Parathyroid adenoma (tissue), 2 donors: ENCODE data around the gene MAP1LC3A.

Experiments
- H2AFZ ChIP-seq: fragments of 300-600 bp; sonication (generic); one replicate; pipeline ENCODE4 v1.7.0; 2017; ENCODE audit warnings: antibody characterized with exemption, mild to moderate bottlenecking
- H3K27ac ChIP-seq: fragments of 300-600 bp; sonication (generic); one replicate; pipeline ENCODE4 v1.7.0; 2017
- H3K27me3 ChIP-seq: fragments of 300-600 bp; sonication (generic); one replicate; pipeline ENCODE4 v1.7.0; 2017; ENCODE audit warnings: low read length; ENCODE audit not compliant: control insufficient read depth, insufficient read depth
- H3K36me3 ChIP-seq: fragments of 300-600 bp; sonication (generic); one replicate; pipeline ENCODE4 v1.7.0; 2017; ENCODE audit warnings: low read length; ENCODE audit not compliant: control insufficient read depth, insufficient read depth
- H3K4me1 ChIP-seq: fragments of 300-600 bp; sonication (generic); one replicate; pipeline ENCODE4 v1.7.0; 2017; ENCODE audit warnings: control low read depth
- H3K4me2 ChIP-seq: fragments of 300-600 bp; sonication (generic); one replicate; pipeline ENCODE4 v1.7.0; 2017; ENCODE audit warnings: low read length
- H3K4me3 ChIP-seq: fragments of 300-600 bp; sonication (generic); one replicate; pipeline ENCODE4 v1.7.0; 2017; ENCODE audit warnings: low read depth, low read length
- H3K79me2 ChIP-seq: fragments of 300-600 bp; sonication (generic); one replicate; pipeline ENCODE4 v1.7.0; 2017; ENCODE audit warnings: control low read depth
- H3K9ac ChIP-seq: fragments of 300-600 bp; sonication (generic); one replicate; pipeline ENCODE4 v1.7.0; 2017; ENCODE audit warnings: mild to moderate bottlenecking
- H3K9me3 ChIP-seq: fragments of 300-600 bp; sonication (generic); one replicate; pipeline ENCODE4 v1.7.0; 2017; ENCODE audit warnings: low read length; ENCODE audit not compliant: control insufficient read depth
- TF ChIP-seq, protein P1 (sequence below): fragments of 300-600 bp; sonication (generic); IDR thresholded peaks from one replicate; pipeline ENCODE4 v1.7.0; 2017; ENCODE audit warnings: antibody characterized with exemption, mild to moderate bottlenecking
- donor health status: primary hyperparathyroidism.

MAP1LC3A gene

DNA sequence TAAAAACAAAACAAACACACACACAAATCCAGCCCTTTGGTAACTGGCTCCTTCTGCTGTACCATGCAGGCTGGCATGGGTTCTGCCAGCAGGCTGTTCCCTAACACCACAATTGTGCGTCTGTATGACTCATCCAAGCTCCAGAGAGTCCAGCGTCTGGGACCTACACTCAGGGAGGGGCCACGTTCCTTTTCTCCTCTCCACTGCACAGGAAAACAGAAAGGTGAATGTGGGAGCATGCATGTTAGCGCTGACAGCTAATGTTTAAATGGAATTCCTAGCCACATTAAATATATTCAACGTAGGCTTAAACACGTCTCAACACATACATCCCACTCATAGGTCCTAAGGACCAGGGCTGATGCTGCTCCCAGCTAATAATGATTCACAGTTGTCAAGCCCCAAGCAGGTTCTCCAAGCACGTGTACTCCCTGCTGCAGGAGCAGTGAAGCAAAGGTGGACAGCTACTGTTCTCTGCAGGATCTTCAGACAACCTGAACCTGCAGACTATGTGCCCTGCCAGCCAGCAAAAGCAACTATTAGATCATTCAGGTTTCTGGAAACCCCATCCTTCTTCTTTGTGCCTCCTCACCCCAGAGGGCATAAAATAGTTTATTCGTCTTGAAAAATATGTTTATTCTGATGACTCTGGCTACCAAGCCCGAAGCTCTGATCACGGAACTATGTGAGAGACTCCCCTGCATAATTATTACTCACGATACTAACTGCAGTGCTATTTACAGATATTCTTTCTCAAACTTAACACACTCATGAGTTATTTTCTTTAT is 20.9 kb downstream of the MAP1LC3A start:
- no peaks in the 10 kb centered on the region for H3K27me3 ChIP-seq
- H3K4me1 ChIP-seq: no peaks in the 10 kb centered on the region
- no peak overlapping the region for H3K4me3 ChIP-seq
- H3K9me3 ChIP-seq: no peaks in the 10 kb centered on the region
- no peaks in the 10 kb centered on the region for H3K79me2 ChIP-seq
- H3K27ac ChIP-seq: no peak overlapping the region
- no peaks in the 10 kb centered on the region for H3K36me3 ChIP-seq
- TF ChIP-seq, protein P1, sequence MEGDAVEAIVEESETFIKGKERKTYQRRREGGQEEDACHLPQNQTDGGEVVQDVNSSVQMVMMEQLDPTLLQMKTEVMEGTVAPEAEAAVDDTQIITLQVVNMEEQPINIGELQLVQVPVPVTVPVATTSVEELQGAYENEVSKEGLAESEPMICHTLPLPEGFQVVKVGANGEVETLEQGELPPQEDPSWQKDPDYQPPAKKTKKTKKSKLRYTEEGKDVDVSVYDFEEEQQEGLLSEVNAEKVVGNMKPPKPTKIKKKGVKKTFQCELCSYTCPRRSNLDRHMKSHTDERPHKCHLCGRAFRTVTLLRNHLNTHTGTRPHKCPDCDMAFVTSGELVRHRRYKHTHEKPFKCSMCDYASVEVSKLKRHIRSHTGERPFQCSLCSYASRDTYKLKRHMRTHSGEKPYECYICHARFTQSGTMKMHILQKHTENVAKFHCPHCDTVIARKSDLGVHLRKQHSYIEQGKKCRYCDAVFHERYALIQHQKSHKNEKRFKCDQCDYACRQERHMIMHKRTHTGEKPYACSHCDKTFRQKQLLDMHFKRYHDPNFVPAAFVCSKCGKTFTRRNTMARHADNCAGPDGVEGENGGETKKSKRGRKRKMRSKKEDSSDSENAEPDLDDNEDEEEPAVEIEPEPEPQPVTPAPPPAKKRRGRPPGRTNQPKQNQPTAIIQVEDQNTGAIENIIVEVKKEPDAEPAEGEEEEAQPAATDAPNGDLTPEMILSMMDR: no peak
- no peak overlapping the region for H3K9ac ChIP-seq
- H2AFZ ChIP-seq: no peak overlapping the region
- H3K4me2 ChIP-seq: no peak overlapping the region

DNA sequence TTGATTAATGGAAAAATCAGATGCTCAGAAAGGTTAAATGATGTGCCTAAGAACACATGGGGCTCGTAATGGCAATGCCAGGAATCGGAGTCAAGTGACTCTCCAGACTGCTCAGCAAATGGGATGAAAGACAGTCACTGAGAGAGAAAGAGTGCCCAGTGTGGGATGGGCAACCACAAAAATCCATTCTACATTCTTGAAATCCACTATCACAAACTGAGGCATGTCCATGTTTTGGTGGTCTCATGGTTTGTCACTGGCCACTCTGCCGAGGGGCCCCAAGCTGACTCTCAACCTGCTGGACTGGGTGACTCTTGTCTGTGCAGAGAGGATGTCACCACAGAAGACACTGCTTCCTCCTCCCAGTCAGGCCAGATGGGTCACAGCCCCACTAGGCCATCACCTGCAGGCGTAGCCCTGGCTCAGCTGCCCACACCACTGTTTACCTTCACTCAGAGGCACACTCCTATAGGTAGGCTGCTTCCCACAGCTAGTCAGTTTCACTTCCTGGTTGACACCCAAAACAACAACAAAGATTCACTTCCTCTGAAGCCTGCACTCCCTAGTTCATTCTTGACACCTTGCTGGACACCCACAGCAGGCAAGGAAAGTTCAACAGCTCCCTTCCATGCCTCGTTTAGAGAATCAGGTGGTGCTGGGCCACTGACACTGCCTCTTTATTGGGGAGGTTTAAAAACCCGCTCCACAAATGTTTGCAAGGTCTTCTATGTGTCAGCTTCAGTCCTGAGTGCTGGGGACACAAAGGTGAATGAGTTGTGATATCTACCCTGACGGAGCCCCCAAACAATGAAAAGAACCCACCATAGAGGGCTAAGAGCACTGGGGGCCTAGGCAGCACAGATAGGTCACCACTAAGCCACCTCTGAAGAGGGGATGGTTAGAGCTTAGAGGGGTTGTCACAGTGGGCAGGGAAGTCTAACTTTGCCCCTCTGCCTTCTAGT is 21.7 kb downstream of the MAP1LC3A start:
- Histone ChIP-seq H3K27ac (no peak overlapping the region), H3K4me2 (no peak overlapping the region), H3K4me1 (no peaks in the 10 kb centered on the region), H2AFZ (no peak overlapping the region), H3K36me3 (no peaks in the 10 kb centered on the region), H3K9me3 (no peaks in the 10 kb centered on the region), H3K9ac (no peak overlapping the region), H3K27me3 (no peaks in the 10 kb centered on the region), H3K79me2 (no peaks in the 10 kb centered on the region), H3K4me3 (no peak overlapping the region)
- TF ChIP-seq, protein P1: no peak

- Histone ChIP-seq H3K36me3 (no peaks in the 10 kb centered on the region), H3K9ac (no peak overlapping the region), H3K27me3 (no peaks in the 10 kb centered on the region), H2AFZ (no peak overlapping the region), H3K4me2 (no peak overlapping the region), H3K27ac (no peak overlapping the region), H3K79me2 (no peaks in the 10 kb centered on the region), H3K9me3 (no peaks in the 10 kb centered on the region), H3K4me1 (no peaks in the 10 kb centered on the region), H3K4me3 (no peak overlapping the region)
- TF ChIP-seq, protein P1: no peak
Measured at GRCh38 chr20:34581341-34582184, 23.0 kb downstream of the MAP1LC3A start.

DNA sequence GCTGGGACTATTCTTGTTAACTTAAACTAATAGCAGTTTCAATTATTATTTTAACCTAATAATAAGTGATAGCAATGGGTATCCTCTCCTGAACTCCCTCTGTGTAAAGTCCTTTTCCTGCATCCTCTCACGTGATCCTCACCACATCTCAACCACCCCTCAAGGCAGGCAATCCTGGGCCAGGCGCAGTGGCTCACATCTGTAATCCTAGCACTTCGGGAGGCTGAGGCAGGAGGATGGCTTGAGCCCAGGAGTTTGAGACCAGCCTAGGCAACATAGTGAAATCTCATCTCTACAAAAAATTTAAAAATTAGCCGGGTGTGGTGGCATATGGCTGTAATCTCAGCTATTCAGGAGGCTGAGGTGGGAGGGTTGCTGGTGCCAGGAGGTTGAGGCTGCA is 23.7 kb downstream of the MAP1LC3A start:
- Histone ChIP-seq H3K79me2 (no peaks in the 10 kb centered on the region), H3K27ac (no peak overlapping the region), H2AFZ (no peak overlapping the region), H3K4me1 (no peaks in the 10 kb centered on the region), H3K4me3 (no peak overlapping the region), H3K9me3 (no peaks in the 10 kb centered on the region), H3K9ac (no peak overlapping the region), H3K4me2 (no peak overlapping the region), H3K27me3 (no peaks in the 10 kb centered on the region), H3K36me3 (no peaks in the 10 kb centered on the region)
- TF ChIP-seq, protein P1: no peak
